Pancreas (tissue), 10 donors: ENCODE results near the gene RNH1. TPM values are rescaled to one million over a fixed set of nuclear protein-coding genes. Genes with fewer than 3 reads are reported as not detected.

Experiments
- ATAC-seq, 4 donors: fragments of 200-7000 bp; cut with Tn5 transposase; one replicate each; pipeline versions ENCODE4 v1.8.0 to v1.9.1; 2020; ENCODE audit warnings: mild to moderate bottlenecking in 4 of 4, moderate library complexity in 4 of 4
- DNase-seq, 6 donors: peaks; one replicate each; pipeline ENCODE4 v3.0.0-alpha.2; 2020
- FAIRE-seq: peaks from 2 replicates; lab custom pipeline; 2012; peaks lifted over from hg19 to GRCh38; lab: Jason Lieb, UNC
- H3K27ac ChIP-seq, 4 donors: fragments of 200-600 bp; sonication (generic); 1 replicate in 3 of 4; 2 replicates in 1 of 4; pipeline versions ENCODE4 v1.5.0 to v1.8.0; 2020
- H3K27me3 ChIP-seq, 4 donors: fragments of 200-600 bp; one replicate each; pipeline ENCODE4 v1.8.0; 2021
- H3K36me3 ChIP-seq, 3 donors: fragments of 200-600 bp; sonication (generic) in 1 of 3; one replicate each; pipeline versions ENCODE4 v1.5.0 to v1.8.0; 2020 to 2021
- H3K4me1 ChIP-seq, 3 donors: fragments of 200-600 bp; one replicate each; pipeline ENCODE4 v1.8.0; 2021
- H3K4me3 ChIP-seq, 4 donors: fragments of 200-600 bp; sonication (generic) in 2 of 4; one replicate each; pipeline versions ENCODE4 v1.5.0 to v1.8.0; 2020 to 2021
- H3K9me3 ChIP-seq, 4 donors: fragments of 200-600 bp; one replicate each; pipeline ENCODE4 v1.8.0; 2021
- WGBS, 2 donors: extraction: QIAGEN DNeasy Blood & Tissue Kit; methylation state at CpG; one replicate each; pipeline ENCODE4 v1.1.7; 2013; 5-methylcytosine and 5-hydroxymethylcytosine counted together
- intact Hi-C, 3 donors: fragments of 100-400 bp; cut with DNase I; formaldehyde crosslinking; loops; one replicate each; pipeline versions ENCODE4 v1.11.1 to v1.14.2; 2022
- polyA plus RNA-seq, 2 donors: library from polyadenylated mRNA; stranded (reverse); fragments of 200-250 nt; gene quantifications; one replicate each; pipeline ENCODE4 v1.2.3, GENCODE V29; 2013
- total RNA-seq, 6 donors: library from RNA; stranded (reverse); fragmentation: NEBNext Ultra II Directional in 4 of 6; extraction: Animal tissue kit (Norgen Biotek cat#: 25700) in 4 of 6; gene quantifications; one replicate each; pipeline versions ENCODE4 v1.2.1 to v1.2.4, GENCODE V29; 2021 to 2023
- TF ChIP-seq, protein P1 (sequence below), 4 donors: fragments of 200-600 bp; sonication (generic) in 3 of 4; IDR thresholded peaks; one replicate each; pipeline versions ENCODE4 v1.5.0 to v1.8.0; 2021; ENCODE audit warnings: antibody characterized with exemption in 4 of 4
- donor health status: healthy with polysubstance abuse.
- donor health status: DM: no; HTN: no; CAD: no; lungs with moderate emphysema.
- donor health status: DM: no; HTN: no; CAD: no.
- donor health status: control.
- donor health status: control.
- donor health status: Bipolar disorder and iron deficiency.
- donor health status: DM: yes; HTN: yes; CAD: no.
- donor health status: DM: no; HTN: no; CAD: no.
- donor health status: DM: no; HTN: no; CAD: no.
- donor health status: DM: yes; HTN: yes; CAD: no.

The RNH1 gene
- total and polyA plus RNA-seq, 8 donors: 38.9 to 87.7 (median 63.9) TPM

DNA sequence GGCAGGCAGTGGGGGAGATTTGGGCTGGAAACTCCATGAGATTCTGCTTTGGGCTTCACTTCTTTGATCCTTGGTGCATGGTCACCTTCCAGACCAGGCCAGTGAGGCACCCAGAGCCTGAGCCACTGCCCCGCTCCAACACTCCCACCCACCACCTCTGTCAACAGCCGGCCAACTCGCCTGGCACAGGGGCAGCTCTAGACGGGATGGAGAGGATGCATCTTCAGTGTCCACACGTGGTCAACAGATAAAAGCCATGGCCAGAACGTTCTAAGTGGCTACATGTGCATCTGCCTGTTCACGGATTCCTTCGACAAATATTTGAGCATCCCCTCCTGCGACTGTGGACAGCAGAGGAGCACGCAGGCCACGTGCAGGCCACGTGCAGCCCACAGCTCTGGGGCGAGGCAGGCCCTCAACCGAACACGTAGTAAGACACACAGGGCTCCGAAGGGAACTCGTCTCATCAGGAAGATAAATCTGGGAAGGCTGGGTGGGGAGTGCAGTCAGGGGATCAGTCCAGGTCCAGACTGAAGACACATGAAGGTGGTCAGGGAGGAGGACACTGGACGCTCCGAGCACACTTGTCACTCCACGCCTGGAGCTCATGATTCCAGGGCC lies 31.5 kb upstream of the RNH1 start:
- no peak for ATAC-seq
- no peak overlapping the region for H3K4me3 ChIP-seq
- no peaks in the 10 kb centered on the region for H3K27me3 ChIP-seq
- TF ChIP-seq, protein P1, sequence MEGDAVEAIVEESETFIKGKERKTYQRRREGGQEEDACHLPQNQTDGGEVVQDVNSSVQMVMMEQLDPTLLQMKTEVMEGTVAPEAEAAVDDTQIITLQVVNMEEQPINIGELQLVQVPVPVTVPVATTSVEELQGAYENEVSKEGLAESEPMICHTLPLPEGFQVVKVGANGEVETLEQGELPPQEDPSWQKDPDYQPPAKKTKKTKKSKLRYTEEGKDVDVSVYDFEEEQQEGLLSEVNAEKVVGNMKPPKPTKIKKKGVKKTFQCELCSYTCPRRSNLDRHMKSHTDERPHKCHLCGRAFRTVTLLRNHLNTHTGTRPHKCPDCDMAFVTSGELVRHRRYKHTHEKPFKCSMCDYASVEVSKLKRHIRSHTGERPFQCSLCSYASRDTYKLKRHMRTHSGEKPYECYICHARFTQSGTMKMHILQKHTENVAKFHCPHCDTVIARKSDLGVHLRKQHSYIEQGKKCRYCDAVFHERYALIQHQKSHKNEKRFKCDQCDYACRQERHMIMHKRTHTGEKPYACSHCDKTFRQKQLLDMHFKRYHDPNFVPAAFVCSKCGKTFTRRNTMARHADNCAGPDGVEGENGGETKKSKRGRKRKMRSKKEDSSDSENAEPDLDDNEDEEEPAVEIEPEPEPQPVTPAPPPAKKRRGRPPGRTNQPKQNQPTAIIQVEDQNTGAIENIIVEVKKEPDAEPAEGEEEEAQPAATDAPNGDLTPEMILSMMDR (IDR thresholded peaks at IDR 0.05): no peak
- WGBS, 2 donors: 85 to 87% methylated on average over 20 of the region's 20 CpGs
- H3K36me3 ChIP-seq: no peaks in the 10 kb centered on the region
- H3K9me3 ChIP-seq: no peaks in the 10 kb centered on the region
- H3K27ac ChIP-seq: no peak overlapping the region
- H3K4me1 ChIP-seq: peaks cover 6 to 15% (median 9%) of the 10 kb centered on the region in 3 donors
- intact Hi-C loops: no loop called here
- DNase-seq: peak in 3 of 6 donors; percentile 4 to 58 (median 40)
- FAIRE-seq: no peak

DNA sequence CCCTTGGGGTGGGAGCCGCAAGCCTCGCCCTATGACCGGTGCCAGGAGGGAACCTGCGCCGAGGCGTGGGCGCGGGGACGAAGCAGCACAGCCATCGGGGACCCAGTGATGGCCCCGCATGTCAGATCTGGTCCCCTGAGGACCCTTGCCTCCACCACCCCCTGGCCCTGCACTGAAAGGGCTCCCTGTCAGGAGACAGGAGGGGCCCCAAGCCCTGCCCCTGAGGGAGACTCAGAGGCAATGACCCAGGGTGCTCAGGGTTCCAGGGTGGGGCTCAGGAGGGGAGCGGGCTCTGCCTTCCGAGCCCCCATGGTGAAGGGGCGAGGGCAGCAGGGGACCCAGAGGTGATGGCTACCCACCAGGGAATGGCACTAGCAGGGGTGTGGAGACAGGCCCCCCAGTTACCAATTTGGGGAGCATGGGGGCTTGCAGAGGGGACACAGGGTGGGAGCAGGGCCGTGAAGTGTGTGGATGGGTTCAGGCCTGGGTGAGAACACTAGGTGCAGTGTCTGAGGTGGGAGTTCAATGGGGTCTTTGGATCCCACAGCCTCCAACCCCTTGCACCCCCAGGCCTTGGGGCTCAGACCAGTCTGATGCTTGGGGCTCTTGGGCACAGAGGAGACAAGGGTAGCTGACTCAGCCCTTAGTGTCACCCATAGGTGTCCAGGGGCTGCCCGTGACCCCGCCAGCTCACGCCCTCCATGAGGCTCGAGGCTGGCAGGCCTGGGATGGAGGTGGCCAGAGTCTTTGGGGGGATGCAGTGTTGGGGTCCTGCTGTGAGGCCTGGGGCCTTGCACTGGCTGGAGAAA lies 30.8 kb upstream of the RNH1 start:
- H3K27me3 ChIP-seq: no peaks in the 10 kb centered on the region
- DNase-seq: peak in 5 of 6 donors; percentile 16 to 74 (median 45)
- H3K36me3 ChIP-seq: peaks cover 0 to 2% (median 0%) of the 10 kb centered on the region in 3 donors
- TF ChIP-seq, protein P1 (IDR thresholded peaks at IDR 0.05): no peak
- ATAC-seq: no peak
- peak overlapping the region in 3 of 4 donors; percentile 70 to 78 (median 76) for H3K27ac ChIP-seq
- intact Hi-C loops: no loop called here
- no peak for FAIRE-seq
- WGBS, 2 donors: 31 to 35% methylated on average over 19 of the region's 19 CpGs
- H3K9me3 ChIP-seq: no peaks in the 10 kb centered on the region
- peaks cover 6 to 15% (median 9%) of the 10 kb centered on the region in 3 donors for H3K4me1 ChIP-seq
- H3K4me3 ChIP-seq: peak overlapping the region; percentile 4 to 80 (median 32)

DNA sequence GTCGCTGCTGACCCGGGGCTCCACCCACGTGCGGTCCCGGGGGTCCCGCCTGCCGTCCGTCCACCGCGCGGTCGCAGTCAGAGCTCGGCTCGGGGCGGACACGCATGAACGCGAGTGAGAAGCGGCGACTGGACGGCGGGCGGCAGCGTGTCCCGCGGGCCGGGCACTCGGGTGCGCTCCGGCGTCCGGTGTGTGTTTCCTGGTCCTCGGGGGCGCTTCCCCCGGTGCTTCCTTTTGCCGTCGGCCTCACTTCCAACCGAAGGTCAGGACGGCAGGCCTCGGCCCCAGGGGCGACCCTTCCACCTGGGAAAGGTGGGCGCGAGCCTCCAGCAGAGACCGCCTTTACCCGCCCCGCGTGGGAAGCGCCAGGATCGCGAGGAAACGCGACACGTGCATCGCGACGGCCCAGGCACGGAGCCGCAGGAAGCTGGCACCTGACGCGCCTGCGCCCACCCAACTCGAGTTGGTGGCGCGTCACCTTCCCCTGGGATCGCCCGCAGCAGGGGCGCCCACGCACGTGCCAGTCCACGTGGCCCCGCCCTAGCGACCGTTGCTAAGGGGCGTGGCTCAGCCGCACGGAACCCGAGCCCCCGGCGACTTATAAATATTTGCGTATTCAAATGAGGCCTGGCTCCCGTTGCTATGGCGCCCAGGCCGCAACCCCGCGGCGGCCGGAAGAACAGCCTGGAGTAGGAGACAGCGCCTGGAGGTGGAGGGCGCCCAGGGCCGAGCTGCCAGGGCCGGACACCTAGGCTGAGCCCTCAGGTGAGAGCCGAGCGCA lies 30.0 kb upstream of the RNH1 start, which contains the start of gene LRRC56:
Gene LRRC56 (plus strand): TSS at position 687 of the 781 bp plus-strand sequence. CDS start 3,158 bp downstream, outside the sequence.
- 5% methylated on average over 90 to 93 of the region's 93 CpGs for WGBS, 2 donors

More for the DNA sequence above, 30.0 kb upstream of the RNH1 start, which contains the start of gene LRRC56:
- H3K4me1 ChIP-seq: peaks cover 6 to 15% (median 9%) of the 10 kb centered on the region in 3 donors
- no peaks in the 10 kb centered on the region for H3K27me3 ChIP-seq
- peak within 1 kb of the TSS; percentile 4 to 80 (median 32) for H3K4me3 ChIP-seq
- intact Hi-C loops: no loop called here
- peak; percentile 83 to 97 (median 92) for DNase-seq
- peak; percentile 73 to 77 (median 75) for ATAC-seq
- peak within 1 kb of the TSS; percentile 70 to 78 (median 76) for H3K27ac ChIP-seq
- no peaks in the 10 kb centered on the region for H3K9me3 ChIP-seq
- peaks cover 0 to 8% (median 7%) of the 10 kb centered on the region in 3 donors for H3K36me3 ChIP-seq
- TF ChIP-seq, protein P1 (IDR thresholded peaks at IDR 0.05): no peak
- FAIRE-seq: no peak
